ENCODE results near the gene CA10.
A peak's percentile ranks its signal among the peaks of the same experiment; 100 is the strongest.

DNA sequence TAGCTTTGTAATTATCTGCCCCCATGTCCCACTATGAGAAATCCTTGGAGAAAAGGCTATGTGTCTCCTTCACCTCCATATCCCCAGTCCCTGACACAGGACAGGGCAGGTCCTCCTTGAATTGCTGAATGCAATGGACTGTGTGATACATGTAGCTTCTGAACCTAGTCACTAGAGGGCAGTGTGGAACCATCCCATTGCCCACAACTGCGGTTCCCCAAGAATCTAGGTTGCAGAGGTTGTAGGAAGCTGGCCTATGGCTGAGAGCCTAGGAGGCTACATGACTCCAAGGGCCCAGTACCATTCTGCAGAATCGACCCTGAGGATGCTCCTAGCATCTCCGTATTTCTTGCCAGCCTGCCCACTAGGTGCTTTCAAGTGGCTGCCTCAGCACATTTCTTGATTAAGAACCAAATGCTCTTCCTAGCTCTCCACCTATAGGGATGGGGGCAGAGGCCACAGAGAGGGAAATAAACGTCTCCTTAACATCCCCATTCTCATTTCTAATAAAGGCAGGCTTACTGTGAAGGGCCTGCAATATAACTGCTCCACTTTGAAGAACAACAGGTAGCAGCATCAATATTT lies 394.0 kb downstream of the CA10 start:
- TF ChIP-seq ZNF592 (IDR thresholded peaks at IDR 0.05) (no peak), CTCF (IDR thresholded peaks at IDR 0.05 in 2 of 3, conservative IDR thresholded peaks at IDR 0.05 in 1 of 3; ENCODE audit: insufficient read depth in 2 of 3, low read depth in 1 of 3, low read length in 3 of 3) (peak; percentile 59 to 84 (median 78)), GATA2 (CRISPR knock-in tag; IDR thresholded peaks at IDR 0.05) (no peak), ZNF583 (CRISPR knock-in tag; IDR thresholded peaks at IDR 0.05) (no peak), ATF1 (CRISPR knock-in tag; IDR thresholded peaks at IDR 0.05) (no peak), ATF1 (tag; IDR thresholded peaks at IDR 0.05) (no peak), CREB5 (CRISPR knock-in tag; IDR thresholded peaks at IDR 0.05) (no peak), LCOR (CRISPR knock-in tag; IDR thresholded peaks at IDR 0.05) (no peak), CREM (IDR thresholded peaks at IDR 0.05; ENCODE audit: low read depth) (no peak), MTF1 (CRISPR knock-in tag; IDR thresholded peaks at IDR 0.05; ENCODE audit: borderline replicate concordance) (no peak), BCOR (IDR thresholded peaks at IDR 0.05) (no peak), POLR2A (conservative IDR thresholded peaks at IDR 0.05) (no peak)

Data from K562 (cell line).